HL-60 (cell line): ENCODE measurements around the gene LRRC4C.

ENCODE experiments used
- DNase-seq, 2 experiments: peaks; one replicate each; pipeline ENCODE4 v3.0.0-alpha.2; 2010 to 2020; ENCODE audit warnings: low read depth in 1 of 2, low spot score in 1 of 2
- H3K27ac ChIP-seq: fragments of 250-450 bp; sonication (Bioruptor Pico); replicated peaks from 2 replicates; pipeline ENCODE4 v1.5.1; 2020; ENCODE audit warnings: mild to moderate bottlenecking, moderate library complexity
- H3K27me3 ChIP-seq: fragments of 250-450 bp; sonication (Bioruptor Pico); 2 replicates; pipeline ENCODE4 v1.5.1; 2021; ENCODE audit warnings: mild to moderate bottlenecking, moderate library complexity; ENCODE audit not compliant: insufficient read depth, poor library complexity, severe bottlenecking
- H3K4me3 ChIP-seq: replicated peaks from 2 replicates; pipeline ENCODE4 v1.5.1; 2011; ENCODE audit warnings: mild to moderate bottlenecking, control low read depth, low read length; ENCODE audit not compliant: insufficient read depth
- CTCF ChIP-seq: IDR thresholded peaks from one replicate; pipeline ENCODE4 v1.5.1; 2011; ENCODE audit warnings: low read length, control low read depth, inconsistent platforms; ENCODE audit not compliant: insufficient read depth
- GABPA ChIP-seq: IDR thresholded peaks from 2 replicates; pipeline ENCODE4 v1.6.1; 2012; ENCODE audit warnings: low read depth
- POLR2AphosphoS5 ChIP-seq: IDR thresholded peaks from 2 replicates; pipeline ENCODE4 v1.6.1; 2012; ENCODE audit warnings: low read depth
- REST ChIP-seq: IDR thresholded peaks from 2 replicates; pipeline ENCODE4 v1.6.1; 2012; ENCODE audit warnings: low read depth; ENCODE audit not compliant: insufficient replicate concordance
- SPI1 ChIP-seq: IDR thresholded peaks from 2 replicates; pipeline ENCODE4 v1.6.1; 2012; ENCODE audit warnings: low read depth, mild to moderate bottlenecking, borderline replicate concordance

Gene LRRC4C

GRCh38 chr11:40080434-40080833 lies 1379.0 kb downstream of the LRRC4C start:
- no peak for DNase-seq
- TF ChIP-seq POLR2AphosphoS5 (no peak), REST (no peak), GABPA (no peak), CTCF (no peak), SPI1 (no peak)

More at GRCh38 chr11:40080434-40080833, 1379.0 kb downstream of the LRRC4C start:
- H3K27me3 ChIP-seq, result no peaks in the 10 kb centered on the region
- no peak overlapping the region for H3K27ac ChIP-seq
- no peak overlapping the region for H3K4me3 ChIP-seq
